NOMO-1 treated with dmso at 0.1 percent for 144 hours (cell line): ENCODE data around the gene CBFA2T3.

Experiments used
- DNase-seq: peaks from one replicate; lab custom pipeline; 2025; ENCODE audit not compliant: unreplicated experiment; lab: John Stamatoyannopoulos, UW

Gene CBFA2T3

DNA sequence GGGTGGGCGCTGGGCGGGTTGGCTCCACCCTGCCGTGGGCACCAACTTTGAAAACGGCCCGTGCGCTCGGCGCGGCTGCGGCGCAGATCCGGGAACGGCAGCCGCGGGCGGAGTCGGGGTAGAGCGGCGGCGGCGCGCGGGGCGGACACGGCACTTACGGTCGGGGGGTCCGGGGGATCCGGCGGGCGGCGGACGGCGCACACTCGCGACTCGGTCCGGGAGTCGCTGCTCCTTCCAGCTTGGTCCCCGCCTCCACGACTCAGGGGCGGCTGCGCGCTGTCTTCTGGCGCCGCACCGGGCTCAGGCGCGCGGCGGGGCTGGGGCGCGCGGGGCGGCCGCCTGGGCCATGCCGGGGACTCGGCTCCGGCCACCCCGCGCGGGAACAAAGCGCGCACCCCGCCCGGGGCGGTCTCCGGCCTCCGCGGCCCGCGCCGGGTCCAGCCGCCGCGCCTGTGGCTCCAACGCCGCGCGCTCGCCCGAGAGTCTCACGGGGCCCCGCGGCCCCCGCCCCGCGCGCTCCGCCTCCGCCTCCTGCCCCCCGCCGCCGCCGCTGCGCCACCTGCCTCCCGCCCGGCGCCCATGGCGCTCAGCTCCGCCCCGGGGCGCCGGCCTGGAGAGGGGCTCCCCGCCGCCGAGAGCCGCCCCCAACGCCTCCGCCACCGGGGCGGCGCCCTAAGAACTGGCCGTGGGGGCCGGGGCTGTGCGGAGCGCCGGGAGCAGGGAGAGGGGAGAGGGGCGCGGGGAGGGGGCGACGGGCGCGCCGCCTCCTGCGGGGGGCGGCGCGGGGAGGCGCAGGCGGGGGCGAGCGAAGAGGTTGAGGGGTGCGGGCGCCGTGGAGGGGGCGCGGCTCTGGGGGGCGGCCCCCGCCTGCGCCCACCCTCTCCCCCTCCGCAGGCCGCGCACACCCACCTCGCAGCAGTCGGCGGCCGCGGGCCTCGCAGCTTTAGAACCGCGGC, 35.9 kb downstream of the CBFA2T3 start:
- no peak for DNase-seq

GRCh38 chr16:88939972-88940861, 36.8 kb downstream of the CBFA2T3 start:
- DNase-seq, result no peak

DNA sequence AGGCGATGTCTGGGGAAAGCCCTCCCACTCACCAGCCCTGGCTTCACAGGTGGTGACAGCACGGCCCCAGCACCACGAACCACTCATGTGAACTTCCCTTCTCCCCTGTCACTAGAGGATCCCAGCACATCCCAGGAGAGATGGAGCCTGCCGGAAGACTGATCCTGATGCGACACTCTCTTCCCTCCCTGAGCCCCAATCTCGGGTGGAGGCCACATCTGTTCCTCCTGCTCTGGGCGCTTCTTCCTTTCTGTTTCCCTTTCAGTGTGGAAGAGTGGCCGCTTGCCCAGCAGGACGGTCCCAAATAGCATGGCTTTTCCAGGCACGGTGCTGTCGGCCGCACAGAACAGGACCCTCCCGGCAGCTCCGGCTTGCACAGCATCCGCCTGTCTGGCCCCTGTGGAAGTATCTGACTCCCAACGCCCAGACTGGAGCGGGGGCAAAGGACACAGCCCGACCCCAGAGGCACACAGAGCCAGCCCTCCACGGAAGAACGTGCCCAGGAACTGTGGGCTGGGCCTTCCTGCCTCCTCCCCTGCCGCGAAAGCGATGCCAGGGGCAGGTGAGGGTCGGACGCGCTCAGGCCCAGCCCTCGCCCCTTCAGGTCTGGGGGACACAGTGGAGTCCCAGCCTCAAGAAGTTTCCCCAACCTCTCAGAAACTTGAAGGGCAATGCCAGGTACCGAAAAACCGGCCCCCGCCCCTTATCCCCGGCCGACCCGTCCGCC, 37.6 kb downstream of the CBFA2T3 start:
- DNase-seq, result no peak

DNA sequence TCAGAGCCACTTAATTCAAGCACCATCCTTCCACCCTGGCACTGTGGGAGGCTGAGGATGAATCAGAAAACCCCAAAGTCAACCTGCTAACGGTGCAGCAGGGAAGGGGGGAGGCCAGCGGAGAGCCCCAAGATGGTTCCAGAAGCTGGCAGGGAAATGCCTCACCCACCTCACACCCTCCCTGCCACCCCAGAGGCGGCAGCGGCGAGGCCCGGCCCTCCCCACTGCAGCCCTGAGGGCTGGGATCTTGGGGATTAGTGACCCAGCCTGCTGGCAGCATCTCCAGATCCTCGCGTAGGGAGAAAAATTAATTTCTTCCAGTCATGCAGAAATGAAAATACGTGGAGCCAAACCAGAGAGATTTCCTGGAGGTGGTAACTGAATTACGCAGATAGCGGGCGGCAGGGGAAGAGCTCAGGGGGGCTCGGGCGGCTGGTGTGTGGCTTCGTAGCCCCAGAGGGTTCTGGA, 38.2 kb downstream of the CBFA2T3 start:
- no peak for DNase-seq

DNA sequence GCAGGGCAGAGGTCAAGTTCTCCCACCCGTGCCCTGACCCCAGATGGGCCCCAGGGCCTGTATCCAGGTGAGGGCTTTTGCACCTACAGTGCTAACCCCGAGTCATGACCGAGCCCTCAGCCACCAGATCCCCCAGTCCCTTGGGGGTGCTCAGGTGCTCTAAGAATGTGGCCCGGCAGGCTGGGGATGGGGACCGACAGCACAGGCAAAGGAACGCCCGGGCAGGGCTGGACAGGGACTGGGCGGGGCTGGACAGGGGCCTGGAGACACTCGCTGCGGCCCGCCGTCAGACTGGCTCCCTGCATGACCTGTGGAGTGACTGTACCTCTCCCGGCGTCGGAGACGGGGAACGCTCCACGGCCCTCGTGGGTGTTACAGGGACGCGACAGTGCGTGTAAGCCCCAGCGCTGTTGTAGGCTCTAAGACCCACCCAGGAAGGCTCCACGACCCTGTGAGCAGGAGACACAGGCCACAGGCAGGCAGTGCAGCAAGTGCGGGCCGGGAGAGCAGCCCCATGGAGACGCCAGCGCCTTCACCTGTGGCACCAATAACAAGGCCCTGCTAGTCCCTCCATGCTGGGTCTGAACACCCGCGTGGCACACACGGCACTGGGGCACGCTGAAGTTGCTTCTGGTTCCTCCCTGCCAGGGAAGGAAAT, 38.8 kb downstream of the CBFA2T3 start:
- no peak for DNase-seq

DNA sequence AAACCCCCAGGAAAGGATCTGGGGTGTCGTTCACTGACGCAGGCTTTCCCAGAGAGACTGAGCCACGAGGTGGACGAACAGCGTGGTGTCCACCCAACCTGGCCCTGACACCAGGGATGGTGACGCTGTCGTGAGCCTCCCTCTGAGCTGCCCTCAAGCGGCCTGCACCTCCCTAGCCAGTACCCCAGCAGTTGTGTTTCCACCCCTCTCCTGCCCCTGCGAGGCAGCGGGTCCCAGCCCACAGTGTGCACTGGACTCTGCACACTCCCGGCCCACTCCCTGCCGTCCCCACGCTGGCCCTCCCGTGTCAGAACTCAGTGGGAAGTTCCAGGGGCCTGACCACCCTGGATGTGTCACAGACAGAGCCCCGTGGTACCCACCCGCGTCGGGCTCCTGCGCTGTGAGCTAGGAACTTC, 39.8 kb downstream of the CBFA2T3 start:
- no peak for DNase-seq

DNA sequence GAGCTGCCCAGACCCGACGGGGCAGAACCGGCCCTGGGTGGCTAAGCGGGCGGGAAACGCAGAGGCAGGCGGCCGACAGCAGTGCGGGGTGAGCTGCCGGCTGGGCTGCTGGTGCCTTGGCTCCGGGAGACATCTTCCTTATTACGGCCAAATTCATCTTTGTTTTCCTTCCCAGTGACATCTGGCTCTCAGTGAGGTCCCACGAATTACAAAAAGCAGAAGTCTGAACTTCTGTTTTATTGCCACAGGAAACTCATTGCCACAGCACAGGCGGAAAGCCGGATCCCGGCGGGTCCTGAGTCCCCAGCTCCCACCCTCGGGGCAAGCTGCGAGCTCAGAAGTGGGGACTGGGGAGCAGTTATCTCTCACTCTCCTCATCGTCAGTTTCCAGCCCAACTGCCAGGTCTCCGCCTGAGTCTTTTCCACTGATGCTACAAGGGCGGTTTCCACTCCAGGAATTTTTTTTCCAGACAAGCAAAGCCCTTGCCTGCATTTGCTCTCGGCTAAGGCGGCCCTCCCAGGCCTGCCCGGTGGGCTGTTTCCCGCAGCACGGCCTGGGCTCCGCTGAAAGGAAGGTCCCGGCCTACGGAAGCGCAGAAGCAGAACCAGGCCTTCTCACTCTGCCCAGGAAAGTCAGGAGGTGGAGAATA, 40.3 kb downstream of the CBFA2T3 start:
- peak; percentile 76 for DNase-seq

GRCh38 chr16:88936008-88936555, 40.9 kb downstream of the CBFA2T3 start:
- DNase-seq, result no peak

- DNase-seq, result no peak
These were observed 42.8 kb downstream of the CBFA2T3 start for GRCh38 chr16:88934066-88934667.

DNA sequence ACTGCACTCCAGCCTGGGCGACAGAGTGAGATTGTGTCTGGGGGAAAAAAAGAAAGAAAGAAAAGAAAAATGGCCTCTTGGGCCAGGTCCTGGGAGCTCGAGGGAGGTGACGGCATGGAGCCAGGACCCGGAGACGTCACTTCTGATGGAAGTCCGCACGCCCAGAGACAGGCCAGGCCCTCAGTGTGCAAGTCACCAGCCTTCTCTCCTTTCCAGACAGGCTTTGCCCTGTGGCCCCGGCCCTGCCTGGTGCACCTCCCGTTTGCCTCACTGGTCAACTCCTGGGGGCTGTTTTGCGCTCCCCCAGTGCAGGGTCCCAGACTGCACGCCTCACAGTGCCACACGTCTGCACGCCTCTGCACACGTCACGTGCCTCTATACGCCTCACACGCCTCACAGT, 44.1 kb downstream of the CBFA2T3 start:
- DNase-seq, result no peak

- no peak for DNase-seq
These were observed 45.1 kb downstream of the CBFA2T3 start for GRCh38 chr16:88931936-88932335.

GRCh38 chr16:88931373-88931900, 45.6 kb downstream of the CBFA2T3 start:
- DNase-seq, result no peak

- no peak for DNase-seq
These were observed 46.3 kb downstream of the CBFA2T3 start for GRCh38 chr16:88930716-88931115.

DNA sequence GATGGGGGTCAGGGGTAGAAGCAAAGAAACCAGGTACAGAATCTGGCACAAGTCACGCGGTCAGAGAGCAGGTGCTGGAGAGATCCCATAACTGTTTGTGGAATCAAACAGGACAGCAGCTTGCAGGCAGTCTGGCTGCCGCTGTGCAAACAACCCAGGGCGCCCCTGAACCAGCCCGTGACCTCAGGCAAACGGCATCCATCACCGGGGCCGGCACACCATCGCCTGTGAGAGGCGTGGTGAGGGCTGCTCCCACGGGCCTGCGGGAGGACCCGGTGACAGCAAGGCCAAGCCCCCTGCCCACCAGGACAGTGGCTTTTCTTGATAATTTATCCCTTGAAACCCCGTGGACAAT, 47.9 kb downstream of the CBFA2T3 start:
- DNase-seq, result no peak

DNA sequence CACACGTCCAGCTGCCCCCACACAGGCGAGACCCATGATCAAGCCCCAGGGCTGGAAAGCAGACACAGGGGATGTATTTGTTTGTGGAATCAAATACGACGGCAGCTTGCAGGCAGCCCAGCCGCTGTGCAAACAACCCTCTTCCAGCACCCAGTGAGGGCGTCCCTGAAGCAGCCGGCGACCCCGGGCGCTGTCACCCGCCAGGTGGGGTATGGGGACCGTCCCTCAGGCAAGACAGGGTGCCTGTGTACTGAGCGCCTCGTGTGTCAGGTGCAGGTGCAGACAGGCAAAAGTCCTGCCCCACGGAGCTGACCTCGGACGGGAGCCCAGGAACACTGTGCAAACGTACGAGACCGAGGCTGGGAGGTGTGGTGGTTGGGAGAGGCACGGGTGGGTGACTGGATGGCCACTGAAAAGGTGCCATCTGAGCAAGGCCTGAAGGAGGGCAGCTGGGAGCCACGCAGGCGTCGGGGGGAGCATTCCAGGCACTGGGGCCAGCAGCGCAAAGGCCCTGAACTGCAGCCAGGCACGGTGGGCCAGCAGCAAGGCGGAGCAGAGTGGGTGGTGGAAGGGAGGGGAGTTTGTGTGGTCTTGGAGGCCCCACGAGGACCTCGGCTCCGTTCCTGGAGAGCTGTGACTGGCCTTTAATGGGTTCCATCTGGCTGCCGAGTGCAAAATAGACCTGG, 48.5 kb downstream of the CBFA2T3 start:
- DNase-seq, result no peak

DNA sequence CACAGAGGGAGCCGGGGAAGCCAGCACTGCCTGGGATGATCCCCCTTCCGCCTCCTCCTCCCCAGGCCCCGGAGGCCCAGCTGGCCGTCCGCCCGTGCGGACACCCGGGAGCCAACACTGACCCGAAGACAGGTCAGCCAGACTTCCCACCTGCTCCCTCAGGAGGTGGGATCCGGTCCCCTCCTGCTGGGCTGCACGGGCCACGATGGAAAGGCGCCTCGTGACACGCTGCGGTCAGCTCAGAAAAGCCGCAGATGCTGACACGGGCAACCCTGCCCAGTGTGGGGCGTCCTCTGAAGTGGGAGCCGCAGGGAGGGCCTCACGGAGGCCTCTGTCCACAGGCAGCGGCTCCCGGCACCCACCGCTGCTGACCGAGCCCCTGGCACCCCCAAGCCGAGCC, 49.3 kb downstream of the CBFA2T3 start:
- no peak for DNase-seq

GRCh38 chr16:88927010-88927409, 50.0 kb downstream of the CBFA2T3 start:
- no peak for DNase-seq

GRCh38 chr16:88926374-88926990, 50.5 kb downstream of the CBFA2T3 start:
- DNase-seq, result no peak
